ENCODE data around the gene HCRTR1. TPM values are rescaled to one million over a fixed set of nuclear protein-coding genes. Genes with fewer than 3 reads are reported as not detected.
"Not testable (repeated sequence)": the region's sequence is repeated elsewhere in the genome, so short reads cannot be mapped to it uniquely, and the experiment has no call there.

HCRTR1 gene
- total RNA-seq, 1 experiment from 2014 or later = not detected

DNA sequence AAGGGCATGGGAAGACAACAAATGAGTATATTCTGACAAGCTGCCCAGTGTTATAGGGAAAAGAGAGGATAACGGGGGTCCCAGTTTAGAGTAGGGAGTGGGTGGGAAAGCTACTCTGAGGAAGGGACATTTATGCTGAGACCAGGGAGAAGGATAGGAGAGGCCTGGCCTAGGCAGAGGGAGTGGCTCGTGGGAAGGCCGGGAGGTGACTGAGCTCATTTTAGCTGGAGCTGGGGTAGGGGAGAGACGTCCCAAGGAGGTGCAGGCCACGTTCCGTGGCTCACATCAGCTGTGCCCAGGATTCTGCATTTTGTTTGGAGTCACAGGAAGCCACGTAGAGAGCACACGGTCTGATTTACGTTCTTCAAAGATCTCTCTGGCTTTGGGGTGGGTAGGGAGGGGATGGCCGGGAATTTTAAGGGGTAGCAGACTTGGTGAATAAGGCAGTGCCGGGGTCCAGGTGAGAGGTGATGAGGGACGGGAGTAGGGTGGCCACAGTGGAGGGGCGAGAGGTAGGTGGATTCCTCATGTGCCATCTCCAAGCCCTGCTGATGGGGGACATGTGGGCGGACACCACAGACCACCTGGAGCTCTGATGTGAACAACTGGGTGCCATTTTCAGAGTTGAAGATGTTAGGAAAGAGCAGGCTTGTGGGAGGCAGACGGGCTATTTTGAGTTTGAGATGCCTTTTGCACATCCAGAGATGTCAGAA lies 36.4 kb upstream of the HCRTR1 start:
- no peak for DNase-seq (ENCODE audit: extremely low read depth, low read depth)

DNA sequence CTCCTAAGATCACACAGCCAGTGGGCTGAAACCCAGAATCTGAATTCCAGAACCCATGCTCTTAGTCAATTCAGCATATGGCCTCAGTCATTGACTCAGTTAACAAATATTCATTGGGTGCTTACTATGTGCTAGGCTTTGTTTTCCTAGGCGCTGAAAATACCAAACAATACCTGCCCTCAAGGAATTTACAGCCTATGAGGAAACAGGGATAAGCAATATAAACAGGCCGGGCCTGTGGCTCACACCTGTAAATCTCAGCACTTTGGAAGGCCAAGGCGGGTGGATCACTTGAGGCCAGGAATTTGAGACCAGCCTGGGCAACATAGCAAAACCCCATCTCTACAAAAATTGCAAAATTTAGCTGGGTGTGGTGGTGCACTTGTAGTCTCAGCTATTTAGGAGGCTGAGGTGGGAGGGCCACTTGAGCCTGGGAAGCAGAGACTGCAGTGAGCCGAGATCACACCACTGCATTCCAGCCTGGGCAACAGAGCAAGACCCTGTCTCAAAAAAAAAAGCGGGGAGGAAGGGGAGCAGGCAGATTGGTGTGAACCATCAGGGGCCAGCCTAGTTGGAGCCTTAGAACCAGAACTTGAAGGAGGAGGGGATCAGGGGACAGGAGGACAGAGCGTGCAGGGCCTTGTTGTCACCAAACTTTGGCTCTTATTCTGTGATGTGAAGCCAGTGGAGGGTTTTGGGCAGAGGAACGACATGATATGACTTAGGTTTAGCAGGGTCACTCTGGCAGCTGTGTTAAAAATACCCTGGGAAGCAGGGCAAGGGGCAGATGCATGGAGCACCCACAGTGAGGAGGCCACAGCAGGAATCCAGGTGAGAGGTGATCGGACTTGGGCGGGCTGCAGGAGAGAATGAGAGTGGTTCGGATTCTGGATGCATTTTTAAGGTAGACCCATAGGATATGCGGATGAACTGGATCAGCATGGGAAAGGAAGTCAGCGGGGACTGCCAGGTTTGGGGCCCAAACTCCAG lies 35.4 kb upstream of the HCRTR1 start:
- no peak for DNase-seq (ENCODE audit: extremely low read depth, low read depth)

DNA sequence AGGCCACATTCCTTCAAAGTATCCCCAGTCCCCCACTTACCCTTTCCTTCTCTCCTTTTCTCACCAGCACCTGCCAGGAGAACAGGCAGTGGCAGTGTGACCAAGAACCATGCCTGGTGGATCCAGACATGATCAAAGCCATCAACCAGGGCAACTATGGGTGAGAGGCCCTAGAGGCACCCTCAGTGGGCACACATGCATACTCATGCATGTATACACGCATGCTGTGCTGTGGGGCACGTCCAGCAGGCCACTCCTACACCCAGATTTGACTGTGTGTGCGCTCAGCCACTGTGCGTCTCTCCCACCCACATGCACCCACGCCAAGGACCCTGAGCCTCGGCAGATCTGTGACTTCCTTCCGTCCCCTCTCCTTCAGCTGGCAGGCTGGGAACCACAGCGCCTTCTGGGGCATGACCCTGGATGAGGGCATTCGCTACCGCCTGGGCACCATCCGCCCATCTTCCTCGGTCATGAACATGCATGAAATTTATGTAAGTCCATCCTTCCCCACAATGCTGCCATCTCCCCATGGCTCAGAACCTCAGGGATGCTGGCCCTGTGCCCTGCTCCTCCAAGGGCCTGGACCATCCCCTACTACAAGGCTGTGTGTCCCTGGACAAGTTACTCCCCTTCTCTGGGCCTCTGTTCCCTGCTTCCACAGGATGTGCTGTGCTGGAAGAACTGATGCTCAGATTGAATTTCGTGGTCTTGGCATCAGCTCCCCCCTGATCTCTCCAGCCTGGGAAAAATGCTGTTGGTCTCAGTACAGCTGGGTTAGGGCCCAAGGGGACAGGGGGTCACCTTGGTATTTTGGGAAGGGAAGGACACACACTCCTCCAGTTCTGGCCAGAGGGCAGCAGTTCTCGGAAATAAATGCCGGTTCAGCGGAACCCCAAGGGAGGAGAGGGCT lies 34.2 kb upstream of the HCRTR1 start:
- DNase-seq (ENCODE audit: extremely low read depth, low read depth) = no peak

DNA sequence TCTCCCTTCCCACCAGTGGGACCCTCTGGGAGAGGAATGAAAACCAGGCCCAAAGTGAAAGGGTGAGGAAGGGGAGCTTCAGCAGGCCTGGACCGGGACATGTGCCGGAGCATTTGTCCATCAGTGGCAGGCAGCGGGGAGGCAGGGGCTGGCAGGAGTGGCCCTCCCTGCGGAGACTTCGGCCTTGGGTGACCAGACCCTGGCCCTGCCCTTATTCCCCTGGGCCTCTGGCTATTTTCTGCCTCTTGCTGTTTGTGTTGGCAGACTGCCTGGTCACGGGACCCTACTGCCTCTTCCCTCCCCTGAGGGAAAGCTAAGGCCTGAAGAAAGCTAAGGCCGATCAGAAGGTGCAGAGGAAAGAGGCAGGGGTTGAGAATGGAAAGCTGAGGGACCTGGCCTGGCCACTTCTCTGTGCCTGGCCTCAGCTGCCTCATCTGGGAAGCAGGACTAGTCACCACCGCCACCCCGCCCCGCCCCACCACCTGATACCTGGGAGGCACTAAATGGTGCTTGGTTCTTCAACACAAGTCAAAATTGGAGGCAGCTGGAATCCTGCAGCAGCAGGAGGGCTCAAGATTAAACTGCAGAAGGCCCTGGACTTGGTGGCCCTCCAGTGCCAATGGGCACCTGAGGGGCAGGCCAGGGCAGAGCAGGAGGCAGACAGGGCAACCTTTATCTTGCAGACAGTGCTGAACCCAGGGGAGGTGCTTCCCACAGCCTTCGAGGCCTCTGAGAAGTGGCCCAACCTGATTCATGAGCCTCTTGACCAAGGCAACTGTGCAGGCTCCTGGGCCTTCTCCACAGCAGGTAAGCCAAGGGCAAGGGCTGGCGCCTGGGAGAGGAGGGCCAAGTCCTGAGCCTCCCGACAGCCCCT lies 33.3 kb upstream of the HCRTR1 start:
- DNase-seq (ENCODE audit: extremely low read depth, low read depth) = no peak

DNA sequence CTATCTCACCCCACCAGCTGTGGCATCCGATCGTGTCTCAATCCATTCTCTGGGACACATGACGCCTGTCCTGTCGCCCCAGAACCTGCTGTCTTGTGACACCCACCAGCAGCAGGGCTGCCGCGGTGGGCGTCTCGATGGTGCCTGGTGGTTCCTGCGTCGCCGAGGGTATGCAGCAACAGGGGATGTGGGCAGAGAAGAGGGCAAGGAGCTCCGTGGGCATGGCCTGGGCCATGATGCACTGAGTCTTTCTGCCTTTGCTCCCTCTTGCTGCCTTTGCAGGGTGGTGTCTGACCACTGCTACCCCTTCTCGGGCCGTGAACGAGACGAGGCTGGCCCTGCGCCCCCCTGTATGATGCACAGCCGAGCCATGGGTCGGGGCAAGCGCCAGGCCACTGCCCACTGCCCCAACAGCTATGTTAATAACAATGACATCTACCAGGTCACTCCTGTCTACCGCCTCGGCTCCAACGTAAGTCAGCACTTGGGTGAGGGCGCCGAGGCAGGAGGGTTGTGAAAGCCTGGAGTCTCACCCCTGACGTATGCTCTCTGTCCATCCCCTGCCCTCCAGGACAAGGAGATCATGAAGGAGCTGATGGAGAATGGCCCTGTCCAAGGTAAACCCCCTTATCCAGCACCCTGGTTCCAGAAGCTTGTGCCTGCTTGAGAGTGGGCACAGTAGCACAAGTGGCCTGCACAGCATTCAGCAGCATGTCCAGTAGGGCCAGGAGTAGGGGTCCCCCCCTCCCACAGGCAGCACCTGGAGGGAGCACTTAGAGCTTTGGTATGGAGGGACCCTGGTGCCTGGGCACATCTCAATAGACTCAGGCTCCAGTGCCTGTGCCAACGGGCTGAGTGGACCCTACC lies 32.4 kb upstream of the HCRTR1 start:
- DNase-seq (ENCODE audit: extremely low read depth, low read depth) = no peak

DNA sequence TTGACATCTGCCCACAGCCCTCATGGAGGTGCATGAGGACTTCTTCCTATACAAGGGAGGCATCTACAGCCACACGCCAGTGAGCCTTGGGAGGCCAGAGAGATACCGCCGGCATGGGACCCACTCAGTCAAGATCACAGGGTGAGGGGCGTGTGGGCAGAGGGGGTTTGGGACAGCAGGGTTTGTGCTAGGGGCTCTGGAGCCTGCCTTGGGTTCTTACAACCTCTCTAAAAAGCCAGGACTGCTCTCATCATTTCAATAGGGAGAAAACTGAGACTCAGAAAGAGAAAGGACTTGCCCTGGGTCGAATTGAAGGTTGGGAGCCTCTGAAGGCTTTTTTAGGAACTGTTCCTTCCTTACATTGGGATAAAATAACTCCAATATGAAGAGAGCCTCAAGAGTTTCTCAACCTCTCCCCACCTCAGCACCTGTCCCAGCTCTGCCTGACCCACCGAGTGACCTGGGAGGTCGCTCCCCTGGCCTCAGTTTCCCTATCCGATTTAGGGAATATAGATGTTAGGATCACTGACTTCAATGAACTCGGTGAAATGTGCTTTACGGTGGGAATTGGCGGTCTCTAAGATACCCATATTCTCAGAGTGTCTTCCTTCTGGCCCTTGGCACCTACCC lies 31.6 kb upstream of the HCRTR1 start:
- no peak for DNase-seq (ENCODE audit: extremely low read depth, low read depth)

DNA sequence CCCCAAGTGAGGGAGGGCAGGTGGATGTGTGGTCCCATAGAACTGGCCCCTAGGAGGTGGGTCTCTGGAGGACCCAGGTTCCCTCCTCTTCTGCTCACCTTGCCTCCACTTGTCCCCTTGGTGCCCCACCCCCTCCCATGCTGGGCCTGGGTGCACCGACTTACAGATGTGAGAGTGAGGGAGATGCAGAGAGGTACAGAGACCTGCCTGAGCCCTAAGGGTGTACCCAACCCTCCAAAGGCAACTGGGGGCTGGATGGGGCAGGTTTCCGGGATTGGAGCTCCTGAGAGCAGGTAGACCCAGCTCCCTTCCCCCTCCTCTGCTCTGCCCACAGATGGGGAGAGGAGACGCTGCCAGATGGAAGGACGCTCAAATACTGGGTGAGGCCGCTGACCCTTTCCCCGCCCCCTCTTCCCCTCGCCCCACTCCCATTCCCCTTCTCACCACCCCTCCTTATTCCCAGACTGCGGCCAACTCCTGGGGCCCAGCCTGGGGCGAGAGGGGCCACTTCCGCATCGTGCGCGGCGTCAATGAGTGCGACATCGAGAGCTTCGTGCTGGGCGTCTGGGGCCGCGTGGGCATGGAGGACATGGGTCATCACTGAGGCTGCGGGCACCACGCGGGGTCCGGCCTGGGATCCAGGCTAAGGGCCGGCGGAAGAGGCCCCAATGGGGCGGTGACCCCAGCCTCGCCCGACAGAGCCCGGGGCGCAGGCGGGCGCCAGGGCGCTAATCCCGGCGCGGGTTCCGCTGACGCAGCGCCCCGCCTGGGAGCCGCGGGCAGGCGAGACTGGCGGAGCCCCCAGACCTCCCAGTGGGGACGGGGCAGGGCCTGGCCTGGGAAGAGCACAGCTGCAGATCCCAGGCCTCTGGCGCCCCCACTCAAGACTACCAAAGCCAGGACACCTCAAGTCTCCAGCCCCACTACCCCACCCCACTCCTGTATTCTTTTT lies 30.8 kb upstream of the HCRTR1 start:
- DNase-seq (ENCODE audit: extremely low read depth, low read depth) = no peak

DNA sequence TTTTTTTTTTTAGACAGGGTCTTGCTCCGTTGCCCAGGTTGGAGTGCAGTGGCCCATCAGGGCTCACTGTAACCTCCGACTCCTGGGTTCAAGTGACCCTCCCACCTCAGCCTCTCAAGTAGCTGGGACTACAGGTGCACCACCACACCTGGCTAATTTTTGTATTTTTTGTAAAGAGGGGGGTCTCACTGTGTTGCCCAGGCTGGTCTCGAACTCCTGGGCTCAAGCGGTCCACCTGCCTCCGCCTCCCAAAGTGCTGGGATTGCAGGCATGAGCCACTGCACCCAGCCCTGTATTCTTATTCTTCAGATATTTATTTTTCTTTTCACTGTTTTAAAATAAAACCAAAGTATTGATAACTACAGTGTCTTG lies 30.2 kb upstream of the HCRTR1 start:
- DNase-seq (ENCODE audit: extremely low read depth, low read depth) = not testable (repeated sequence)

DNA sequence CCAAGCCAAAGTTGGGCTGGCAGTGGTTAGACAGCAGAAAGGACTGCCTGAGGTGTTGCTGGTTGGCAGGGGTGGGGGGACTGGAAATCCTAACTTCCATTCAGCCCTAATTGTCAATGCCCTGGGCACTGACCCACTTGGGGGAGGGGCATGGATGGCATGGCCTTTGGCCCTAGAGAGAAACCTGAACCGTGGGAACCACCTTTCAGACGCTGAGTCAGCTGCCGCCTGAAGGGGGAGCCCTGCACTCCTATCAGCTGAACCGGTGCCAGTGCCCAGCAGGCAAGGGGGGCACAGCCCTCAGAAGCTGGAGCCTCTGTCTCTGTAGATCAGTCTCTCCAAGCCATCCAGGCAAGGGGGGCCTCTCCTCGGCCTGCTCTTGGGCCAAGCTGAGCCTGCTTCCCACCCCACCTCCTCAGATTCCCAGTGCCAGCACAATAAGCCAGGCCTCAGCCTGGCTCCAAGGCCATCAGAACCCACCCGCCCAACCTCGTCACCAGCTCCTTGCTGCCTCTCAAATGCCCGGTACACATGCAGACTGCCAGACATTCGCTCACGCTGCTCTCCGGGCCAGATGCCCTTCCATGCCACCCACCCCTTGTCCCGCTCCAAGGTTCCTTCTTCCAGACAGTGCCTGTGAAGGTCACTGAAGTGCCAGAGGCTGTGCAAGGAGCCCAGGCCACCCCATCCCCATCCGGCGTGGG lies 29.6 kb upstream of the HCRTR1 start:
- DNase-seq (ENCODE audit: extremely low read depth, low read depth) = peak; percentile 48

DNA sequence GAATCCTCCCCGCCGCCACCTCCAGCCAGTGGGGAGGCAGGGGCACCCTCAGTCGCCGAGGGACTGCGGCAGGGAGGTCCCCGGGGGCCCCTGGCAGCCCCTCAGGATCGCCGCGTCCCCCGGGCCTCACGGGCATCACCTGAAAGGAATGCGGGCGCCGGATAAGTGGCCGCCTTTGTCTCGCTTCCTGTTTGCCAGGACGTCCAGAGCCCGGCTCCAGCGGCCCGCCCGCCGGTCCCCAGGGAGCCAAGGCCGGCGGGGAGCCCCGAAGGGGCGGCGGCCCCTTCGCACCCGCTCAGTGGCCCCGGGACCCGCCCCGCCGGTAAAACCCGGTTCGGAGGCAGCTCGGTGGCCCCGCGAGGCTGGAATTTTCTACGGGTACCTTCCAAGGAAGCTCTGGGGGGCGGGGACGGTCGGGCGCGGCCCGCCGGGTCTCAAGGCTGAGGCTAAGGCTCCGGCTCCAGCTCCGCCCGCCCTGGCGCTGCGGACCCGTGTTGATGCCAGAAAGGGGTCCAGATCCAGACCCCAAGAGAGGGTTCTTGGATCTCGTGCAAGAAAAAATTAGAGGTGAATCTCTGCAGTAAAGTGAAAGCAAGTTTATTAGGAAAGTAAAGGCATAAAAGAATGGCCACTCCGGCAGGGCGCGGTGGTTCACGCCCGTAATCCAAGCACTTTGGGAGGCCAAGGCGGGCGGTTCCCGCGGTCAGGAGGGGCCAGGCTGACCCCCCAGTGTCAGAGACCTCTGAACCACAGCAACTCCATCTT lies 28.6 kb upstream of the HCRTR1 start:
- no peak for DNase-seq (ENCODE audit: extremely low read depth, low read depth)

DNA sequence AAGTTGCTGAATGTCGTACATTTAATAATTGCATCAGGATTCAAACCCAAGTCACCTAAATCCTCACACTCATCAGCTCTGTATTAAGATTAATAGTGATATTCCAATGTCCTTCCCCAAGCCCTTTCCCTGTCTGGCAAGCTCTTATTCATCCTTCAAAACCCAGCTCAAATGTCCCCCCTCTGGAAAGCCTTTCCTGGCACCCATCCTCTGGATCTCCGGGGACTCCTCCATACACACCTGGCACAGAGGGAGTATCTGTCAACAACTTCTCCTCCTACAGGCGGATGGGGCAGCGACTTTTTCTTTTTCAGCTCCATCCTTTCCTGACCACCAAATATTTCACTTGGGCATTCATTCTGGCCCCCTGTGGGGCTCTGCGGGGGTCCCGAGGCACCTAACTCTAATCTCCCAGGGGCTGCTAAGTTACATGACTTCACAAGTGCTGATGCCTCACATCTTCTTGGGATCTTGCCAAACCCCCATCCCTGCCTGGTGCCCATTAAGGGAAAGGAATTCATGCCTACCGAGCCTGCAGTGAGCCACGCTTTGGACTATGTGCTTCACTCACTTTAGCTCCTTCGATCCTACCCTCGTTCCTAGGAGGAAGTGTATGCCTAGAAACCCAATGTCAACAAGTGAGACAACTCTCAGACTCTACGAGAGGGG lies 25.9 kb upstream of the HCRTR1 start:
- DNase-seq (ENCODE audit: extremely low read depth, low read depth) = no peak

DNA sequence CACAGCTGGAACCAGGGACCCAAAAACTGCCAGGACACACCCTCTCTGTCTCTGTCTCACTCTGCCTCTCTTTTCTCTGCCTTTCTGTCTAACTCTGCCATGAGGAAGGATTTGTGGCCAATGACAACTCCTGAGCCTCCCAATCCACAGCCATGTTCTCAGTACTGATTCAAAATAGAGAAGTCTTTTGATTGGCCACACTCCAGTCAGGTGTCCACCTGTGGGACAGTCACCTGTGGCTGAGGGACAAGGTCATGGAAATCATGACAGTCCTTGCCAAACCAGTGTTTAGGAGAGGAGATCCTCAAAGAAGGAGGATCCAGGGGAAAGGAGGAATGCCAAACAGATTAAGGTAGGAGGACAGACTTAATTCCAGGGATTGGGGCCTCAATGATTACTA lies 25.4 kb upstream of the HCRTR1 start:
- DNase-seq (ENCODE audit: extremely low read depth, low read depth) = no peak

DNA sequence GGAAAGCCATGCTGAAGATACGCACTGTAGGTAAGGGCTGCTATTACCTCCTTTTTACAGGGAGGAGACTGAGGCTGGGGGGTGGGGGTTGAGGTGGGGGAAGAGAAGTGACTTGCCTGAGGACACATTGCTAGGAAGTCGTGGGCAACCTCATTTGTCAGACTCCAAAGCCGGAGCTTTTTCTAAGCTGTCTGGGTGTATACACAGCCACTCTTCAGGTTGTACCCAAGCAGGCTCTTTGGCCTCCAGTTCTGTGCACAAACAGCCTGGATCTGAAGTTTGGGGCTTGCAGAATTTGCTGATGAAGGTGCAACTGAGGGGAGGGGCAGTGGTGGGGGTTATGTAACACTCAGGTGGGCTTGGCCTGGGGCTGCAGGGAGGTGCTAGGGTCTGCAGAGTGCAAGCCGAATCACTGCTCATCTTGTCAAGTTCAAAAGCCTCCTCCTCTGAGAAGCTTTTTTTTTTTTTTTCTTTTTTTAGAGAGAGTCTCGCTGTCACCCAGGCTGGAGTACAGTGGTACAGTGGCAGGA lies 24.3 kb upstream of the HCRTR1 start:
- DNase-seq (ENCODE audit: extremely low read depth, low read depth) = no peak

DNA sequence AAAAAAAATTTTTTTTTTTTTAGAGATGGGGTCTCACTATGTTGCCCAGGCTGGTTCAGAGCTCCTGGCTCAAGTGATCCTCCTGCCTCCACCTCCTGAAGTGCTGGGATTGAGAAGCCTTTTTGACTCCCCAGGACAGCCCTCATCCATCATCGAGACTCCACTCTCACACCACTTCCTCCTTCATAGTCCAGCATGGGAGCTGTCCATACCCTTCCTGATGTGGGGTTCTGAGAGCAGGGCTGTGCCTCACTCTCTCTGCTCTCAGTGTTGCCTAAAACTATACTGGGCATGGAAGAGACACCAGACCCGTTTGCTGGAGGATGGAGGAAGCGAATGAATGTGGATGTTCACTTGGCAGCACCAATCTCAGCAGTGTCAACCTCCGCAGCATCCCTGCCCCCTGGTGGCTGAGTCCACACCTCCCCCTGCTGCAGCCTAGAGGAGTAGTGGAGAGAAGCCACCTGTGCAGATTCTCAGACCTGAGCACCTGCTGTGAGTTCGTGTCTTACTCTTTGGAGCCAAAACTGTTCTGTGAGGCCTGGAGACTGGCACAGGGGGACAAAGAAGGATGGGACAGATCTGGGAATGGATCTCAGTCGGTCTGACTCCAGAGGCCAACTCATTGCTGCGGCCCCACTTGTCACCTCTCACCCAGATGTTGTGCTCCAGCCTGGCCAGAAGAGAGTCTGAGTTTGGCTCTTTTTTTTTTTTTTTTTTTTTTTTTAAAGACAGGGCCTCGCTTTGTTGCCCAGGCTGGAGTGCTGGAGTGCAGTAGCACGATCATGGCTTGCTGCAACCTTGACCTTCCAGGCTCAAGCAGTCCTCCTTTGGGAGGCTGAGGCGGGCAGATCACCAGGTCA lies 23.5 kb upstream of the HCRTR1 start:
- peak; percentile 41 for DNase-seq (ENCODE audit: extremely low read depth, low read depth)
